Upper lobe of left lung (tissue), 6 donors: ENCODE data around the gene TUBB. TPM values are rescaled to one million over a fixed set of nuclear protein-coding genes. Genes with fewer than 3 reads are reported as not detected.

Source experiments
- ATAC-seq, 2 donors: fragments of 200-7000 bp; cut with Tn5 transposase; one replicate each; pipeline ENCODE4 v1.9.1; 2022; ENCODE audit warnings: mild to moderate bottlenecking in 2 of 2, moderate library complexity in 2 of 2; ENCODE audit not compliant: low FRiP score in 2 of 2
- DNase-seq, 2 donors: peaks; one replicate each; pipeline ENCODE4 v3.0.0-alpha.2; 2019 to 2020
- H3K27ac ChIP-seq, 4 donors: fragments of 200-600 bp; sonication (generic); one replicate each; pipeline ENCODE4 v1.5.1; 2016 to 2019
- H3K27me3 ChIP-seq, 4 donors: fragments of 200-600 bp; sonication (generic); one replicate each; pipeline ENCODE4 v1.5.1; 2017 to 2019
- H3K36me3 ChIP-seq, 4 donors: fragments of 200-600 bp; sonication (generic); one replicate each; pipeline ENCODE4 v1.5.1; 2016 to 2019
- H3K4me1 ChIP-seq, 4 donors: fragments of 200-600 bp; sonication (generic); one replicate each; pipeline ENCODE4 v1.5.1; 2018 to 2019
- H3K4me3 ChIP-seq, 4 donors: fragments of 200-600 bp; sonication (generic); one replicate each; pipeline ENCODE4 v1.5.1; 2017 to 2019; ENCODE audit warnings: mild to moderate bottlenecking in 2 of 4, moderate library complexity in 1 of 4
- H3K9me3 ChIP-seq, 4 donors: fragments of 200-600 bp; sonication (generic); one replicate each; pipeline ENCODE4 v1.5.1; 2018 to 2019
- CTCF ChIP-seq, 6 experiments: fragments of 450-650 bp in 4 of 6; fragments of 200-600 bp in 2 of 6; sonication (generic) in 2 of 6; IDR thresholded peaks; one replicate each; pipeline ENCODE4 v1.5.1; 2016 to 2019; ENCODE audit warnings: antibody characterized with exemption in 6 of 6
- EP300 ChIP-seq, 4 donors: sonication (generic); formaldehyde crosslinking; IDR thresholded peaks; one replicate each; pipeline ENCODE4 v1.5.1; 2017; ENCODE audit warnings: antibody characterized with exemption in 4 of 4, control low read depth in 2 of 4
- POLR2A ChIP-seq, 4 donors: fragments of 450-650 bp; IDR thresholded peaks; one replicate each; pipeline ENCODE4 v1.5.1; 2016 to 2017; ENCODE audit warnings: antibody characterized with exemption in 4 of 4, mild to moderate bottlenecking in 2 of 4
- POLR2AphosphoS5 ChIP-seq, 2 donors: sonication (generic); formaldehyde crosslinking; IDR thresholded peaks; one replicate each; pipeline ENCODE4 v1.5.1; 2017; ENCODE audit warnings: antibody characterized with exemption in 2 of 2
- WGBS, 2 donors: methylation state at CpG; one replicate each; pipeline ENCODE4 v1.1.5; 2017 to 2018; 5-methylcytosine and 5-hydroxymethylcytosine counted together
- total RNA-seq, 6 donors: library from RNA; depleted of rRNA in 4 of 6; stranded (reverse); fragments of >200 nt in 4 of 6; gene quantifications; one replicate each; pipeline versions ENCODE4 v1.1.0 to v1.2.1, GENCODE V29; 2016 to 2021
- donor health status: DM: no; HTN: no; CAD: no; lungs with moderate emphysema.
- donor health status: DM: no; HTN: yes; CAD: no; lungs with severe emphysema.

TUBB gene
- total RNA-seq, 6 donors from 2014 or later, result 71.2 to 347 (median 149) TPM

DNA sequence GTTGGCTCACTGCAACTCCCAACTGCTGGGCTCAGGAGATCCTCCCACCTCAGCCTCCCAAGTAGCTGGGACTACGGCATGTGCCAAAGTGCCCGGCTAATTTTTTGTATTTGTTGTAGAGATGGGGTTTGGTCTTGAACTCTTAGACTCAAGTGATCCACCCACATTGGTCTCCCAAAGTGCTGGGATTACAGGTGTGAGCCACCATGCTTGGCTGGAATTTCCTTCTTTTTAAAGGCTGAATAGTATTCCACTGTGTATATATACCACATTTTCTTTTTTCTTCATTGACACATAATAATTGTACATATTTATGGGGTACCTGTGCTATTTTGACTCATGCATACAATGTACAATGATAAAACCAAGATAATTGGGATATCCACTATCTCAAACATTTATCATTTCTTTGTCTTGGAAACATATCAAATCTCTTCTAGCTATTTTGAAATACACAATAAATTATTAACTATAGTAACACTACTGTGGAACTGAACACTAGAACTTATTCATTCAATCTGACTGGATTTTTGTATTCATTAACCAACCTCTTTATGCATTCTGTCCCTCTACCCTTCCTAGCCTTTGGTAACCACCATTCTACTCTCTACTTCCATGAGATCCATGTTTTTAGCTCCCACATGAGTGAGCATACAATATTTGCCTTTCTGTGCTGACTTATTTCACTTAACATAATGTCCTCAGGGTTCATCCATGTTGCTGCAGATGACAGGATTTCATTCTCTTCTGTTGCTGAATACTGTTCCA lies 10.9 kb upstream of the TUBB start:
- Histone ChIP-seq H3K36me3 (peaks cover 11 to 89% (median 53%) of the 10 kb centered on the region in 4 donors), H3K27me3 (no peaks in the 10 kb centered on the region), H3K9me3 (no peaks in the 10 kb centered on the region), H3K27ac (no peak overlapping the region), H3K4me1 (no peaks in the 10 kb centered on the region), H3K4me3 (no peak overlapping the region)
- 92 to 95% methylated on average over 2 of the region's 2 CpGs for WGBS, 2 donors
- no peak for DNase-seq
- TF ChIP-seq POLR2A (IDR thresholded peaks at IDR 0.05) (no peak), EP300 (IDR thresholded peaks at IDR 0.05) (no peak), POLR2AphosphoS5 (IDR thresholded peaks at IDR 0.05) (no peak), CTCF (IDR thresholded peaks at IDR 0.05) (no peak)
- no peak for ATAC-seq

DNA sequence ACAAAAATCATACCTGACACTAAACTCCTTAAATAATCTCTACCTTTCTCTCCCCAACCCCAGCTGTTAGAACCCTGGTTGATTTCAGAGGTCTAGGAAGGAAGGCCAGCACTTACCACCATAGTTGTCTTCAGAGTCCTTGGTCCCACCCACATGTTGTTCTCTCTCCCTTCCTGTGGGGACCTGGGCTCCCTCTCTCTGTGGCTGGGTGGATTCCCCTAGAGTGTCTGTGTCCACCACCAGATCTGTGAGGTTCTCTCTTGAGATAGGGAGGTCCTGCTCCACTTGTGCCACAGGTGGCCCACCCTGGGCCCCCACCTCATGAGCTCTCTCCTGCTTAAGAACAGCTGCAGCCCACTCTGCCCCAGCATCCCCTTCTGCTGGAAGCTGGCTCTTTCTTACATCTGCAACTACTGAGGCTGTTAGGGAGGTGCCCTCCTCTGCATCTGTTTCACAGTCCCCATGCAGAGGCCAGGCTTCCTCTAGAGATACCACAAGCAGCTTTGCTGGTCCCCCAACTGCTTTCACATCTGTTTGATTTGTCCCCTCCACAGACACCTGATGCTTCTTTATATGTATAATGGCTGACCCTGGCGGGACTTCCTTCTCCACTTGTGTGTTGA lies 8.3 kb upstream of the TUBB start:
- H3K36me3 ChIP-seq, result peaks cover 10 to 72% (median 45%) of the 10 kb centered on the region in 4 donors
- DNase-seq (no peak), ATAC-seq (no peak)
- no peak for TF ChIP-seq POLR2A (IDR thresholded peaks at IDR 0.05)
- no peak for TF ChIP-seq CTCF (IDR thresholded peaks at IDR 0.05)
- no peak for TF ChIP-seq POLR2AphosphoS5 (IDR thresholded peaks at IDR 0.05)
- TF ChIP-seq EP300 (IDR thresholded peaks at IDR 0.05), result no peak
- H3K27ac ChIP-seq, result no peak overlapping the region
- no peaks in the 10 kb centered on the region for H3K27me3 ChIP-seq
- no peak overlapping the region for H3K4me3 ChIP-seq
- H3K9me3 ChIP-seq, result no peaks in the 10 kb centered on the region
- 83 to 92% methylated on average over 1 of the region's 1 CpG for WGBS, 2 donors
- peaks cover 8 to 9% (median 9%) of the 10 kb centered on the region in 4 donors for H3K4me1 ChIP-seq

DNA sequence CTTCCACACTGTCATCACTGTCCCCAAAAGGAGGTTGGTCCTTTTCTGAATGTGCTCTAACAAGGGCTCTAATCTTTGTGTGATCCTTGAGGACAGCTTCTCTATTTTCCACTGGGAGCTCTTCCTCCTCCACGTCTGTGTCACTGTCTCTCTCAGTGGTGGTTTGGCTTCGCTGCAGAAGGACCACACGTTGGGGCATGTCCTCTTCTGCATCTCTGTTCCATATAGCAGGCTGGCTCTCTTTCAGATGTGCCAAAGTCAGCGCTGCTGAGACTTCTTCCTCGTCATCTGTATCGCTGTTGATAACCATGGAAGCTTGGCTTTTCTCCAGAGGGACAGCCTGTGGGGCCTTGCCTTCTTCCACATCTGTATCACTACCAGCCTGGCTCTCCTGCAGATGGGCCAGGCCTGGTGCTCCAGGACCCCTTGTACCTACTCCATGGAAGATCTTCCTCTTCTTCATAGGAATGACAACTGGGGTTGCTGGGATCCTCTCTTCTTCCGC lies 7.7 kb upstream of the TUBB start:
- no peaks in the 10 kb centered on the region for H3K27me3 ChIP-seq
- TF ChIP-seq EP300 (IDR thresholded peaks at IDR 0.05) (no peak), POLR2A (IDR thresholded peaks at IDR 0.05) (no peak), POLR2AphosphoS5 (IDR thresholded peaks at IDR 0.05) (no peak), CTCF (IDR thresholded peaks at IDR 0.05) (no peak)
- no peak overlapping the region for H3K4me3 ChIP-seq
- no peaks in the 10 kb centered on the region for H3K9me3 ChIP-seq
- 88 to 90% methylated on average over 7 of the region's 7 CpGs for WGBS, 2 donors
- DNase-seq, result no peak
- peaks cover 8 to 9% (median 9%) of the 10 kb centered on the region in 4 donors for H3K4me1 ChIP-seq
- H3K36me3 ChIP-seq, result peaks cover 5 to 65% (median 41%) of the 10 kb centered on the region in 4 donors
- H3K27ac ChIP-seq, result no peak overlapping the region
- no peak for ATAC-seq

DNA sequence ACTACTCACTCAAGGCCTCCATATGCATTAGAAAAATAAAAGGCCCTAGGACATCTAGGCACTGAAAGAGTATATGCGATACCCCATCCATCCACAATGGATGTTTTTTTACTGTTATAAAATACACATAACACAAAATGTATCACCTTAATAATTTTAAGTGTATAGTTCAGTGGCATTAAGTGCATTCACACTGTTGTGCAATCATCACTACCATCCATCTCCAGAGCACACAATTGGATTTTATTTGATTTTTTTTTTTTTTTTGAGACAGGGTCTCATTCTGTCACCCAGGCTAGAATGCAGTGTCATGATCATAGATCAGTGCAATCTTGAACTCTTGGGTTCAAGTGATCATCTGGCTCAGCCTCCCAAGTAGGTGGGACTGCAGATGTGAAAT lies 5.9 kb upstream of the TUBB start:
- TF ChIP-seq EP300 (IDR thresholded peaks at IDR 0.05) (no peak), POLR2A (IDR thresholded peaks at IDR 0.05) (no peak), CTCF (IDR thresholded peaks at IDR 0.05) (no peak), POLR2AphosphoS5 (IDR thresholded peaks at IDR 0.05) (no peak)
- Histone ChIP-seq H3K27ac (no peak overlapping the region), H3K9me3 (no peaks in the 10 kb centered on the region), H3K4me3 (no peak overlapping the region), H3K27me3 (no peaks in the 10 kb centered on the region), H3K4me1 (peaks cover 24 to 25% (median 25%) of the 10 kb centered on the region in 4 donors), H3K36me3 (peaks cover 5 to 52% (median 35%) of the 10 kb centered on the region in 4 donors)
- no peak for ATAC-seq
- no peak for DNase-seq
- 97 to 100% methylated on average over 1 of the region's 1 CpG for WGBS, 2 donors
